ENCODE results near the gene SLC12A1.
"Not testable (repeated sequence)": the region's sequence is repeated elsewhere in the genome, so short reads cannot be mapped to it uniquely, and the experiment has no call there.

Gene SLC12A1

GRCh38 chr15:48309740-48310139 is 103.6 kb downstream of the SLC12A1 start:
- DNase-seq (ENCODE audit: low spot score), result no peak

- no peak for DNase-seq (ENCODE audit: low spot score)
These were observed 107.1 kb downstream of the SLC12A1 start for GRCh38 chr15:48313216-48313615.

- no peak for DNase-seq (ENCODE audit: low spot score)
These were observed 108.9 kb downstream of the SLC12A1 start for GRCh38 chr15:48315041-48315440.

- no peak for DNase-seq (ENCODE audit: low spot score)
These were observed 111.1 kb downstream of the SLC12A1 start for GRCh38 chr15:48317221-48317620.

- DNase-seq (ENCODE audit: low spot score), result no peak
These were observed 112.0 kb downstream of the SLC12A1 start for GRCh38 chr15:48318131-48318530.

- DNase-seq (ENCODE audit: low spot score), result no peak
These were observed 117.2 kb downstream of the SLC12A1 start for GRCh38 chr15:48323294-48323693.

GRCh38 chr15:48324949-48325348 is 118.8 kb downstream of the SLC12A1 start:
- no peak for DNase-seq (ENCODE audit: low spot score)

- no peak for DNase-seq (ENCODE audit: low spot score)
These were observed 119.3 kb downstream of the SLC12A1 start for GRCh38 chr15:48325400-48325799.

GRCh38 chr15:48326180-48326579 is 120.1 kb downstream of the SLC12A1 start:
- not testable (repeated sequence) for DNase-seq (ENCODE audit: low spot score)

GRCh38 chr15:48330105-48330785 is 124.1 kb downstream of the SLC12A1 start:
- DNase-seq (ENCODE audit: low spot score), result no peak

GRCh38 chr15:48330855-48331795 is 125.0 kb downstream of the SLC12A1 start, which contains the start of gene DUT:
DUT (plus strand) TSS chr15:48331429; CDS start chr15:48331516, 87 bp downstream.
- DNase-seq (ENCODE audit: low spot score), result peak; percentile 65

GRCh38 chr15:48331796-48332641 is 125.9 kb downstream of the SLC12A1 start:
- peak; percentile 43 for DNase-seq (ENCODE audit: low spot score)

- no peak for DNase-seq (ENCODE audit: low spot score)
These were observed 126.5 kb downstream of the SLC12A1 start for GRCh38 chr15:48332642-48333034.

- no peak for DNase-seq (ENCODE audit: low spot score)
These were observed 127.4 kb downstream of the SLC12A1 start for GRCh38 chr15:48333540-48333939.

GRCh38 chr15:48334260-48334659 is 128.2 kb downstream of the SLC12A1 start:
- DNase-seq (ENCODE audit: low spot score), result no peak

- no peak for DNase-seq (ENCODE audit: low spot score)
These were observed 130.8 kb downstream of the SLC12A1 start for GRCh38 chr15:48336940-48337339.

GRCh38 chr15:48337607-48338006 is 131.5 kb downstream of the SLC12A1 start:
- no peak for DNase-seq (ENCODE audit: low spot score)

GRCh38 chr15:48340111-48340510 is 134.0 kb downstream of the SLC12A1 start:
- DNase-seq (ENCODE audit: low spot score), result no peak

- no peak for DNase-seq (ENCODE audit: low spot score)
These were observed 137.8 kb downstream of the SLC12A1 start for GRCh38 chr15:48343865-48344264.

GRCh38 chr15:48345516-48345915 is 139.4 kb downstream of the SLC12A1 start:
- no peak for DNase-seq (ENCODE audit: low spot score)

- DNase-seq (ENCODE audit: low spot score), result peak; percentile 58
These were observed 146.5 kb downstream of the SLC12A1 start for GRCh38 chr15:48352474-48353072.

Data from kidney capillary endothelial cell (primary cell).